Tibial artery (tissue), 4 donors: ENCODE measurements around the gene IL6R.

Source experiments
- DNase-seq, 2 donors: peaks; one replicate each; pipeline ENCODE4 v3.0.0-alpha.2; 2019
- H3K27ac ChIP-seq, 2 donors: fragments of 200-600 bp; sonication (generic) in 1 of 2; 1 replicate in 1 of 2; 2 replicates in 1 of 2; pipeline ENCODE4 v1.5.1; 2018 to 2019; ENCODE audit warnings: mild to moderate bottlenecking in 1 of 2
- H3K27me3 ChIP-seq, 2 donors: fragments of 200-600 bp; sonication (generic) in 1 of 2; one replicate each; pipeline versions ENCODE4 v1.5.1 to v1.6.0; 2016 to 2019
- H3K36me3 ChIP-seq, 3 donors: fragments of 200-600 bp; sonication (generic) in 2 of 3; one replicate each; pipeline ENCODE4 v1.5.1; 2016 to 2019; ENCODE audit warnings: mild to moderate bottlenecking in 2 of 3
- H3K4me1 ChIP-seq, 4 donors: fragments of 200-600 bp; sonication (generic) in 2 of 4; 1 replicate in 3 of 4; 2 replicates in 1 of 4; pipeline ENCODE4 v1.5.1; 2016 to 2019
- H3K4me3 ChIP-seq, 2 donors: fragments of 200-600 bp; sonication (generic) in 1 of 2; 1 replicate in 1 of 2; 2 replicates in 1 of 2; pipeline ENCODE4 v1.5.1; 2018 to 2019; ENCODE audit warnings: mild to moderate bottlenecking in 2 of 2
- H3K9me3 ChIP-seq, 3 donors: fragments of 200-600 bp; sonication (generic) in 1 of 3; one replicate each; pipeline ENCODE4 v1.5.1; 2016 to 2019
- CTCF ChIP-seq, 2 experiments: fragments of 200-600 bp in 1 of 2; fragments of 450-650 bp in 1 of 2; IDR thresholded peaks; one replicate each; pipeline ENCODE4 v1.5.1; 2017 to 2019; ENCODE audit warnings: antibody characterized with exemption in 2 of 2, mild to moderate bottlenecking in 1 of 2, moderate library complexity in 1 of 2
- intact Hi-C: fragments of 100-400 bp; cut with DNase I; formaldehyde crosslinking; loops from one replicate; pipeline ENCODE4 v1.15.0; 2023; ENCODE audit warnings: low total_unique reads

The IL6R gene

GRCh38 chr1:154423988-154424326 lies 18.8 kb downstream of the IL6R start:
- Histone ChIP-seq H3K27ac (peak overlapping the region; percentile 45 to 88), H3K4me3 (no peak overlapping the region), H3K4me1 (peaks cover 8 to 82% (median 75%) of the 10 kb centered on the region in 4 donors), H3K36me3 (no peaks in the 10 kb centered on the region), H3K27me3 (no peaks in the 10 kb centered on the region), H3K9me3 (no peaks in the 10 kb centered on the region)
- intact Hi-C loops = no loop called here
- TF ChIP-seq CTCF (IDR thresholded peaks at IDR 0.05) = no peak
- DNase-seq = no peak

GRCh38 chr1:154425172-154425571 lies 20.0 kb downstream of the IL6R start:
- intact Hi-C loops = no loop called here
- Histone ChIP-seq H3K27ac (no peak overlapping the region), H3K4me3 (no peak overlapping the region), H3K4me1 (peaks cover 0 to 81% (median 69%) of the 10 kb centered on the region in 4 donors), H3K27me3 (no peaks in the 10 kb centered on the region), H3K9me3 (no peaks in the 10 kb centered on the region), H3K36me3 (peaks cover 0 to 10% (median 8%) of the 10 kb centered on the region in 3 donors)
- TF ChIP-seq CTCF (IDR thresholded peaks at IDR 0.05) = no peak
- DNase-seq = no peak

- Histone ChIP-seq H3K27ac (peak overlapping the region; percentile 47 to 55), H3K36me3 (peaks cover 0 to 26% (median 12%) of the 10 kb centered on the region in 3 donors), H3K4me3 (no peak overlapping the region), H3K27me3 (no peaks in the 10 kb centered on the region), H3K9me3 (no peaks in the 10 kb centered on the region), H3K4me1 (peaks cover 0 to 68% (median 49%) of the 10 kb centered on the region in 4 donors)
- peak; percentile 52 to 84 for DNase-seq
- TF ChIP-seq CTCF (IDR thresholded peaks at IDR 0.05) = no peak
- intact Hi-C loops = no loop called here
Measured at GRCh38 chr1:154427173-154428139, 22.3 kb downstream of the IL6R start.

DNA sequence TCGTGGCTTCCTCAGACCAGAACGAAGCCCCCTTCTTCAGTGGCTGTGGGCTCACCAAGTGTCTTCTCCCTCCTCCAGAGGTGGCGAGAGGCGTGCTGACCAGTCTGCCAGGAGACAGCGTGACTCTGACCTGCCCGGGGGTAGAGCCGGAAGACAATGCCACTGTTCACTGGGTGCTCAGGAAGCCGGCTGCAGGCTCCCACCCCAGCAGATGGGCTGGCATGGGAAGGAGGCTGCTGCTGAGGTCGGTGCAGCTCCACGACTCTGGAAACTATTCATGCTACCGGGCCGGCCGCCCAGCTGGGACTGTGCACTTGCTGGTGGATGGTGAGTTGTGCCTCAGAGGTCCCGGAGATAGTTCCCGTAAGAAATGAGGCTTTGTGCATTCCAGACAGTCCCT lies 24.0 kb downstream of the IL6R start:
- Histone ChIP-seq H3K4me3 (no peak overlapping the region), H3K27me3 (no peaks in the 10 kb centered on the region), H3K4me1 (peaks cover 0 to 66% (median 43%) of the 10 kb centered on the region in 4 donors), H3K36me3 (peaks cover 0 to 26% (median 12%) of the 10 kb centered on the region in 3 donors), H3K27ac (peak overlapping the region in 1 of 2 donors; percentile 47), H3K9me3 (no peaks in the 10 kb centered on the region)
- TF ChIP-seq CTCF (IDR thresholded peaks at IDR 0.05) = no peak
- intact Hi-C loops = no loop called here
- no peak for DNase-seq

- no peak overlapping the region for H3K4me3 ChIP-seq
- intact Hi-C loops = no loop called here
- no peak for DNase-seq
- H3K27me3 ChIP-seq = no peaks in the 10 kb centered on the region
- peaks cover 0 to 27% (median 12%) of the 10 kb centered on the region in 3 donors for H3K36me3 ChIP-seq
- H3K27ac ChIP-seq = no peak overlapping the region
- no peak for TF ChIP-seq CTCF (IDR thresholded peaks at IDR 0.05)
- no peaks in the 10 kb centered on the region for H3K9me3 ChIP-seq
- peaks cover 0 to 63% (median 42%) of the 10 kb centered on the region in 4 donors for H3K4me1 ChIP-seq
Measured at GRCh38 chr1:154429841-154430611, 24.9 kb downstream of the IL6R start.
